WTC11 (cell line): ENCODE measurements around the gene AKT2. TPM values are rescaled to one million over a fixed set of nuclear protein-coding genes. Genes with fewer than 3 reads are reported as not detected.

Experiments used
- ATAC-seq: fragments of 200-7000 bp; cut with Tn5 transposase; 2 replicates; pipeline ENCODE4 v1.10.0; 2021; ENCODE audit warnings: mild to moderate bottlenecking, moderate library complexity
- CTCF ChIA-PET: fragments of 300-600 bp; sonication (Branson Sonifier 250); formaldehyde crosslinking; loops from one replicate; lab custom pipeline; 2021; ENCODE audit warnings: antibody characterized with exemption; lab: Charles Lee
- POLR2A ChIA-PET: fragments of 350-600 bp; sonication (Branson Sonifier 250); formaldehyde crosslinking; loops from one replicate; lab custom pipeline; 2021; ENCODE audit warnings: antibody characterized with exemption; lab: Charles Lee
- DNase-seq: peaks from one replicate; pipeline ENCODE4 v3.0.0; 2021; ENCODE audit warnings: low spot score
- H3K27ac Mint-ChIP-seq: 2 replicates; pipeline ENCODE4 v1.8.0; 2021; ENCODE audit warnings: mixed read lengths
- H3K27me3 Mint-ChIP-seq: 2 replicates; pipeline ENCODE4 v1.8.0; 2021; ENCODE audit warnings: low read depth, mild to moderate bottlenecking, moderate library complexity, mixed read lengths
- H3K36me3 Mint-ChIP-seq: 2 replicates; pipeline ENCODE4 v1.8.0; 2021; ENCODE audit warnings: mixed read lengths
- H3K4me1 Mint-ChIP-seq: 2 replicates; pipeline ENCODE4 v1.8.0; 2022; ENCODE audit warnings: mixed read lengths
- H3K4me3 Mint-ChIP-seq: 2 replicates; pipeline ENCODE4 v1.8.0; 2021; ENCODE audit warnings: mild to moderate bottlenecking, moderate library complexity, mixed read lengths
- H3K9me3 Mint-ChIP-seq: 2 replicates; pipeline ENCODE4 v1.8.0; 2021; ENCODE audit warnings: mixed read lengths
- ARID4B ChIP-seq: sonication (generic); formaldehyde crosslinking; IDR thresholded peaks from 2 replicates; pipeline ENCODE4 v1.8.0; 2023; ENCODE audit warnings: missing genetic modification reagents, mild to moderate bottlenecking, borderline replicate concordance
- ATF2 ChIP-seq: sonication (generic); formaldehyde crosslinking; IDR thresholded peaks from 2 replicates; pipeline ENCODE4 v1.8.1; 2022; ENCODE audit warnings: low read depth, missing genetic modification reagents, borderline replicate concordance
- CBFB ChIP-seq: sonication (generic); formaldehyde crosslinking; IDR thresholded peaks from 2 replicates; pipeline ENCODE4 v1.8.1; 2022; ENCODE audit warnings: mild to moderate bottlenecking, low read depth, missing genetic modification reagents
- CREB1 ChIP-seq: sonication (generic); formaldehyde crosslinking; IDR thresholded peaks from 2 replicates; pipeline ENCODE4 v1.8.0; 2023; ENCODE audit warnings: mild to moderate bottlenecking, missing genetic modification reagents
- CTCF ChIP-seq: fragments of 200-600 bp; IDR thresholded peaks from 2 replicates; pipeline ENCODE4 v1.8.0; 2022; ENCODE audit warnings: antibody characterized with exemption
- E2F5 ChIP-seq: sonication (generic); formaldehyde crosslinking; IDR thresholded peaks from 2 replicates; pipeline ENCODE4 v1.8.1; 2022; ENCODE audit warnings: mild to moderate bottlenecking, moderate library complexity, missing genetic modification reagents
- IRF1 ChIP-seq: sonication (generic); formaldehyde crosslinking; IDR thresholded peaks from 2 replicates; pipeline ENCODE4 v1.8.0; 2023; ENCODE audit warnings: missing genetic modification reagents
- MLX ChIP-seq: sonication (generic); formaldehyde crosslinking; IDR thresholded peaks from 2 replicates; pipeline ENCODE4 v1.8.1; 2023; ENCODE audit warnings: mild to moderate bottlenecking, missing genetic modification reagents, moderate library complexity
- MYBL2 ChIP-seq: sonication (generic); formaldehyde crosslinking; IDR thresholded peaks from 2 replicates; pipeline ENCODE4 v1.8.1; 2023; ENCODE audit warnings: mild to moderate bottlenecking, moderate library complexity, missing genetic modification reagents
- NFATC4 ChIP-seq: fragments of 250-450 bp; sonication (Bioruptor Pico); IDR thresholded peaks from 2 replicates; pipeline ENCODE4 v1.9.0; 2021; ENCODE audit warnings: mild to moderate bottlenecking
- NR1H2 ChIP-seq: sonication (generic); formaldehyde crosslinking; IDR thresholded peaks from 2 replicates; pipeline ENCODE4 v1.9.0; 2021; ENCODE audit warnings: mild to moderate bottlenecking, moderate library complexity, missing genetic modification reagents
- PRRX2 ChIP-seq: fragments of 250-450 bp; sonication (Bioruptor Pico); IDR thresholded peaks from 2 replicates; pipeline ENCODE4 v1.8.0; 2021; ENCODE audit warnings: mild to moderate bottlenecking
- SOX15 ChIP-seq: fragments of 250-450 bp; sonication (Bioruptor Pico); IDR thresholded peaks from 2 replicates; pipeline ENCODE4 v1.9.0; 2021; ENCODE audit warnings: mild to moderate bottlenecking
- ZNF396 ChIP-seq: fragments of 250-450 bp; sonication (Bioruptor Pico); IDR thresholded peaks from 2 replicates; pipeline ENCODE4 v1.8.0; 2021; ENCODE audit warnings: mild to moderate bottlenecking, moderate library complexity, borderline replicate concordance
- ZSCAN18 ChIP-seq: fragments of 250-450 bp; sonication (Bioruptor Pico); IDR thresholded peaks from 2 replicates; pipeline ENCODE4 v2.1.2; 2022; ENCODE audit warnings: mild to moderate bottlenecking, moderate library complexity
- total RNA-seq: library from RNA; stranded (reverse); gene quantifications from 3 replicates; pipeline ENCODE4 v1.2.3, GENCODE V29; 2021

AKT2 gene
- total RNA-seq, 1 experiment from 2014 or later, result 156 TPM

- POLR2A ChIA-PET, result interaction anchor here (0.7 kb wide), 1 partner anchor 9 kb away, joined by 9 read pairs; no protein-coding TSS in a partner anchor
- ATAC-seq, result no peak
Observed at GRCh38 chr19:40200341-40201099, 84.6 kb downstream of the AKT2 start.

More at GRCh38 chr19:40200341-40201099, 84.6 kb downstream of the AKT2 start:
- DNase-seq, result no peak
- CTCF ChIA-PET, result interaction anchor here (0.6 to 2.5 kb wide), 3 partner anchors 8 to 35 kb away, joined by 3 to 15 read pairs (median 6); partner anchors contain the start of gene TTC9B
- Mint-ChIP-seq H3K27me3 (no peaks in the 10 kb centered on the region), H3K36me3 (peaks cover 26% of the 10 kb centered on the region), H3K4me1 (no peaks in the 10 kb centered on the region), H3K4me3 (no peak overlapping the region), H3K27ac (no peak overlapping the region), H3K9me3 (peaks cover 6% of the 10 kb centered on the region)
- TF ChIP-seq PRRX2 (CRISPR knock-in tag) (no peak), IRF1 (CRISPR knock-in tag) (no peak), NR1H2 (CRISPR knock-in tag) (no peak), SOX15 (CRISPR knock-in tag) (no peak), MYBL2 (no peak), ZNF396 (CRISPR knock-in tag) (no peak), E2F5 (CRISPR knock-in tag) (no peak), CBFB (CRISPR knock-in tag) (no peak), CTCF (no peak), ATF2 (no peak), ZSCAN18 (no peak), ARID4B (no peak), CREB1 (CRISPR knock-in tag) (no peak), NFATC4 (CRISPR knock-in tag) (no peak), MLX (CRISPR knock-in tag) (no peak)
